ENCODE results near the gene KCTD3.

The KCTD3 gene

GRCh38 chr1:215557504-215557903 lies 9.6 kb upstream of the KCTD3 start:
- DNase-seq = no peak

- DNase-seq = no peak
Measured at GRCh38 chr1:215557992-215558626, 9.0 kb upstream of the KCTD3 start.

GRCh38 chr1:215567491-215568298 lies 591 bp downstream of the KCTD3 start:
- peak; percentile 35 for DNase-seq

GRCh38 chr1:215568299-215568692 lies 1.2 kb downstream of the KCTD3 start:
- DNase-seq = no peak

GRCh38 chr1:215569986-215570824 lies 3.1 kb downstream of the KCTD3 start:
- DNase-seq = peak; percentile 3

GRCh38 chr1:215581896-215582295 lies 14.8 kb downstream of the KCTD3 start:
- no peak for DNase-seq

- DNase-seq = no peak
Measured at GRCh38 chr1:215583185-215583749, 16.2 kb downstream of the KCTD3 start.

GRCh38 chr1:215584389-215584788 lies 17.3 kb downstream of the KCTD3 start:
- no peak for DNase-seq

GRCh38 chr1:215589650-215590435 lies 22.7 kb downstream of the KCTD3 start:
- DNase-seq = no peak

- DNase-seq = no peak
Measured at GRCh38 chr1:215590779-215591491, 23.8 kb downstream of the KCTD3 start.

GRCh38 chr1:215594640-215595039 lies 27.5 kb downstream of the KCTD3 start:
- DNase-seq = no peak

- DNase-seq = no peak
Measured at GRCh38 chr1:215595231-215595630, 28.1 kb downstream of the KCTD3 start.

- DNase-seq = no peak
Measured at GRCh38 chr1:215597961-215598360, 30.9 kb downstream of the KCTD3 start.

GRCh38 chr1:215599418-215600074 lies 32.4 kb downstream of the KCTD3 start:
- no peak for DNase-seq

GRCh38 chr1:215600258-215600792 lies 33.2 kb downstream of the KCTD3 start:
- DNase-seq = no peak

- DNase-seq = no peak
Measured at GRCh38 chr1:215600867-215601266, 33.8 kb downstream of the KCTD3 start.

- DNase-seq = no peak
Measured at GRCh38 chr1:215601276-215601675, 34.2 kb downstream of the KCTD3 start.

GRCh38 chr1:215603319-215603718 lies 36.2 kb downstream of the KCTD3 start:
- DNase-seq = no peak

- DNase-seq = no peak
Measured at GRCh38 chr1:215605011-215605621, 38.0 kb downstream of the KCTD3 start.

- no peak for DNase-seq
Measured at GRCh38 chr1:215606036-215606435, 38.9 kb downstream of the KCTD3 start.
